ENCODE results near the gene AJM1. TPM values are rescaled to one million over a fixed set of nuclear protein-coding genes. Genes with fewer than 3 reads are reported as not detected.

The AJM1 gene
- total RNA-seq, 1 experiment from 2014 or later = 7.1 TPM

GRCh38 chr9:136846376-136847087, 4.3 kb downstream of the AJM1 start:
- CTCF ChIA-PET = interaction anchor here (1.0 to 2.2 kb wide), 3 partner anchors 40 to 183 kb away, joined by 4 to 9 read pairs (median 5); partner anchors contain the start of gene TRAF2
- ATAC-seq = no peak

More at GRCh38 chr9:136846376-136847087, 4.3 kb downstream of the AJM1 start:
- H3K4me1 ChIP-seq (ENCODE audit: control insufficient read depth in 1 of 2, insufficient read depth in 2 of 2, low read length in 2 of 2) = peaks cover 18 to 37% of the 10 kb centered on the region in 2 experiments
- H3K27ac ChIP-seq (ENCODE audit: low read depth, low read length) = peak overlapping the region; percentile 60; the same call in 1 of the 2 replicates
- H3K27me3 ChIP-seq (ENCODE audit: insufficient read depth, low read length) = no peaks in the 10 kb centered on the region
- H3K36me3 ChIP-seq (ENCODE audit: control insufficient read depth in 1 of 2, insufficient read depth in 2 of 2, low read length in 2 of 2) = peaks cover 0 to 14% of the 10 kb centered on the region in 2 experiments; a peak in 1 of 4 replicates
- H3K4me2 ChIP-seq (ENCODE audit: low read length) = no peak overlapping the region
- no peaks in the 10 kb centered on the region for H3K9me3 ChIP-seq (ENCODE audit: control insufficient read depth in 1 of 2, insufficient read depth in 1 of 2, low read depth in 1 of 2, low read length in 2 of 2)
- ChIA-PET POLR2A (no interaction called here), RAD21 (ENCODE audit: low non-redundant PET in 1 of 2, low total read pairs in 2 of 2, uncharacterized antibody in 2 of 2, unreplicated experiment in 2 of 2) (interaction anchor here in 1 of 2 experiments (1.0 kb wide), 1 partner anchor 189 kb away, joined by 3 read pairs; no protein-coding TSS in a partner anchor)
- DNase-seq (ENCODE audit: low read depth, low spot score) = no peak
- H3K79me2 ChIP-seq (ENCODE audit: insufficient read depth, low read length) = peaks cover 16% of the 10 kb centered on the region; the same call in 1 of the 2 replicates
- H4K20me1 ChIP-seq (ENCODE audit: insufficient read depth) = no peaks in the 10 kb centered on the region
- no peak overlapping the region for H3K4me3 ChIP-seq (replicated peaks in 1 of 2; ENCODE audit: low read depth in 1 of 2, low read length in 2 of 2)
- BruUV-seq (replicated peaks) = no TSS peak
- TF ChIP-seq SP1 (IDR thresholded peaks at IDR 0.05; ENCODE audit: low read depth) (no peak), EGR1 (IDR thresholded peaks at IDR 0.05; ENCODE audit: low read depth) (no peak), ATF3 (IDR thresholded peaks at IDR 0.05) (no peak), YY1 (IDR thresholded peaks at IDR 0.05; ENCODE audit: extremely low read depth, insufficient replicate concordance, low read depth, low read length) (no peak), FOSL1 (IDR thresholded peaks at IDR 0.05; ENCODE audit: low read depth) (no peak), REST (IDR thresholded peaks at IDR 0.05; ENCODE audit: low read depth) (no peak), SRF (IDR thresholded peaks at IDR 0.05; ENCODE audit: low read depth) (no peak), TCF7L2 (IDR thresholded peaks at IDR 0.05; ENCODE audit: borderline replicate concordance, extremely low read depth, insufficient read depth, insufficient read length) (no peak), ZNF274 (IDR thresholded peaks at IDR 0.05; ENCODE audit: low read depth, low read length) (no peak), MAX (IDR thresholded peaks at IDR 0.05) (no peak), POLR2A (IDR thresholded peaks at IDR 0.05; ENCODE audit: borderline replicate concordance, extremely low read depth, insufficient read depth, insufficient read length) (no peak), JUND (IDR thresholded peaks at IDR 0.05) (no peak), CBX3 (IDR thresholded peaks at IDR 0.05; ENCODE audit: low read depth) (no peak), CEBPB (IDR thresholded peaks at IDR 0.05; ENCODE audit: low read depth) (no peak), ZBTB33 (IDR thresholded peaks at IDR 0.05; ENCODE audit: extremely low read depth, insufficient replicate concordance, low read length) (no peak), POLR2AphosphoS5 (IDR thresholded peaks at IDR 0.05; ENCODE audit: low read depth, low read length) (no peak), ELF1 (IDR thresholded peaks at IDR 0.05; ENCODE audit: borderline replicate concordance, low read depth) (no peak), RAD21 (IDR thresholded peaks at IDR 0.05; ENCODE audit: low read depth) (no peak), ZFX (IDR thresholded peaks at IDR 0.05) (no peak)
- no peak overlapping the region for H3K9ac ChIP-seq (ENCODE audit: low read length)
- no peaks in the 10 kb centered on the region for H3K9me2 ChIP-seq (ENCODE audit: insufficient read depth)
- no peak overlapping the region for H2AFZ ChIP-seq (ENCODE audit: low read depth, low read length, poor library complexity, severe bottlenecking)
- intact Hi-C loops (cut with micrococcal nuclease) = loop anchor here (5.0 to 10.0 kb wide), 2 partner anchors 98 to 181 kb away; partner anchors contain the start of genes ABCA2, C8G and FBXW5
